Esophagus squamous epithelium (tissue), 5 donors: ENCODE results near the gene GNB1L. TPM values are rescaled to one million over a fixed set of nuclear protein-coding genes. Genes with fewer than 3 reads are reported as not detected.

Experiments used
- DNase-seq: peaks from one replicate; lab custom pipeline; 2025; lab: John Stamatoyannopoulos, UW
- H3K27ac ChIP-seq, 4 donors: fragments of 200-600 bp; sonication (generic); one replicate each; pipeline ENCODE4 v1.5.1; 2016 to 2019; ENCODE audit warnings: mild to moderate bottlenecking in 1 of 4
- H3K27me3 ChIP-seq, 4 donors: fragments of 200-600 bp; sonication (generic); 1 replicate in 3 of 4; 2 replicates in 1 of 4; pipeline versions ENCODE4 v1.5.1 to v1.6.0; 2017 to 2021; ENCODE audit warnings: antibody characterized with exemption in 1 of 4
- H3K36me3 ChIP-seq, 3 donors: fragments of 200-600 bp; sonication (generic); one replicate each; pipeline ENCODE4 v1.5.1; 2016 to 2019
- H3K4me1 ChIP-seq, 3 donors: fragments of 200-600 bp; sonication (generic); one replicate each; pipeline ENCODE4 v1.5.1; 2017 to 2019
- H3K4me3 ChIP-seq, 4 donors: fragments of 200-600 bp; sonication (generic); 1 replicate in 3 of 4; 2 replicates in 1 of 4; pipeline ENCODE4 v1.5.1; 2016 to 2019; ENCODE audit warnings: mild to moderate bottlenecking in 2 of 4, moderate library complexity in 1 of 4
- H3K9me3 ChIP-seq, 3 donors: fragments of 200-600 bp; sonication (generic); one replicate each; pipeline ENCODE4 v1.5.1; 2016 to 2019
- POLR2A ChIP-seq, 4 donors: fragments of 450-650 bp; IDR thresholded peaks; one replicate each; pipeline ENCODE4 v1.6.1; 2017; ENCODE audit warnings: antibody characterized with exemption in 4 of 4, mild to moderate bottlenecking in 4 of 4, moderate library complexity in 3 of 4
- WGBS, 2 donors: methylation state at CpG; one replicate each; pipeline ENCODE4 v1.1.5; 2018; 5-methylcytosine and 5-hydroxymethylcytosine counted together
- intact Hi-C: fragments of 100-400 bp; cut with DNase I; formaldehyde crosslinking; loops from one replicate; pipeline ENCODE4 v1.15.0; 2022
- total RNA-seq, 4 donors: library from RNA; depleted of rRNA; stranded (reverse); fragments of >200 nt; gene quantifications; one replicate each; pipeline ENCODE4 v1.1.0, GENCODE V29; 2016
- TF ChIP-seq, protein P1 (sequence below), 6 experiments: fragments of 450-650 bp in 4 of 6; fragments of 200-600 bp in 2 of 6; sonication (generic) in 2 of 6; IDR thresholded peaks; one replicate each; pipeline ENCODE4 v1.5.1; 2016 to 2019; ENCODE audit warnings: antibody characterized with exemption in 6 of 6, mild to moderate bottlenecking in 4 of 6, moderate library complexity in 4 of 6
- donor health status: DM: yes; HTN: yes; CAD: no.

The GNB1L gene
- total RNA-seq, 4 donors from 2014 or later: 5.7 to 8.5 (median 6.4) TPM

DNA sequence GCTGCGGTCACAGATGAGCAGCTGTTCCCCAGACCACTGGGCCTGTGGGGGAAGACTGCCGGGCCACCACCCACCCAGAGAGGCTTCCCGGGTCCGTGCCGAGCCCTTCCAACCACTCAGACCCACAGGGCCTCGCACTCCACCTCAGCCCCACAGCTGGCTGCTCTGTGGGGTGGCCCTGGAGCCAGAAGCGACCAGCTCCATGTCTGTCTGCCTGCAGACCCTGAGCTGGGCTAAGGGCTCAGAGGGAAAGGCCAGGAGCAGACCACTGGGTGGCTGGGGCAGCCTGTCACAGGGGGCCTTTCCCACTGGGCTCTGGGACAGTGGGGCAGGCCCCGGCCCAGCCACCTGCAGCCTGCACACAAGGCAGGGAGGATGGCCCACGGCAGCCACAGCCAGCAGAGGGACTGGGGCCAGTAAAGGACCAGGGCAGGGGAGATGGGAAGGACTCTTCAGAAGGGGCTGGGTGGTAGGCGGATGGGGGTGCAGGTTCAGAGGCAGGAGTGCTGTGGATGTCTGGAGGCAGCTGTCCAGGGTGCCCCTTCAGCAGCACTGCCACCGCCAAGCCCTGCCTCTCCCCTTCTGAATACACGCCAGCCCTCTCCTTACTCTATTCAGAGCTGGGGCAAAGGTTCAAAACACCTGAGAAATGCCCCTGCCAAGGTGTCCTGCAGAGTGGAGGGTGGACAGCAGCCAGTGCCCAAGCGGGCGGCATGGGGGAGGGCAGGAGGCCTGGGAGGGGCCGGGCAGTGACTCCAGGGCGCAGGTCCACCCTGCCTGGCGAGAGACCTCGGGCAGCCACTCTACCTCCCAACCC is 32.2 kb downstream of the GNB1L start:
- no peak for DNase-seq
- TF ChIP-seq, protein P1, sequence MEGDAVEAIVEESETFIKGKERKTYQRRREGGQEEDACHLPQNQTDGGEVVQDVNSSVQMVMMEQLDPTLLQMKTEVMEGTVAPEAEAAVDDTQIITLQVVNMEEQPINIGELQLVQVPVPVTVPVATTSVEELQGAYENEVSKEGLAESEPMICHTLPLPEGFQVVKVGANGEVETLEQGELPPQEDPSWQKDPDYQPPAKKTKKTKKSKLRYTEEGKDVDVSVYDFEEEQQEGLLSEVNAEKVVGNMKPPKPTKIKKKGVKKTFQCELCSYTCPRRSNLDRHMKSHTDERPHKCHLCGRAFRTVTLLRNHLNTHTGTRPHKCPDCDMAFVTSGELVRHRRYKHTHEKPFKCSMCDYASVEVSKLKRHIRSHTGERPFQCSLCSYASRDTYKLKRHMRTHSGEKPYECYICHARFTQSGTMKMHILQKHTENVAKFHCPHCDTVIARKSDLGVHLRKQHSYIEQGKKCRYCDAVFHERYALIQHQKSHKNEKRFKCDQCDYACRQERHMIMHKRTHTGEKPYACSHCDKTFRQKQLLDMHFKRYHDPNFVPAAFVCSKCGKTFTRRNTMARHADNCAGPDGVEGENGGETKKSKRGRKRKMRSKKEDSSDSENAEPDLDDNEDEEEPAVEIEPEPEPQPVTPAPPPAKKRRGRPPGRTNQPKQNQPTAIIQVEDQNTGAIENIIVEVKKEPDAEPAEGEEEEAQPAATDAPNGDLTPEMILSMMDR (IDR thresholded peaks at IDR 0.05): no peak
- no peak for TF ChIP-seq POLR2A (IDR thresholded peaks at IDR 0.05)
- intact Hi-C loops: no loop called here
- H3K4me3 ChIP-seq: no peak overlapping the region
- no peaks in the 10 kb centered on the region for H3K27me3 ChIP-seq
- no peaks in the 10 kb centered on the region for H3K9me3 ChIP-seq
- H3K36me3 ChIP-seq: peaks cover 0 to 10% (median 0%) of the 10 kb centered on the region in 3 donors
- peaks cover 0 to 34% (median 13%) of the 10 kb centered on the region in 3 donors for H3K4me1 ChIP-seq
- H3K27ac ChIP-seq: no peak overlapping the region
- 93 to 100% methylated on average over 3 to 6 of the region's 18 CpGs for WGBS, 2 donors

DNA sequence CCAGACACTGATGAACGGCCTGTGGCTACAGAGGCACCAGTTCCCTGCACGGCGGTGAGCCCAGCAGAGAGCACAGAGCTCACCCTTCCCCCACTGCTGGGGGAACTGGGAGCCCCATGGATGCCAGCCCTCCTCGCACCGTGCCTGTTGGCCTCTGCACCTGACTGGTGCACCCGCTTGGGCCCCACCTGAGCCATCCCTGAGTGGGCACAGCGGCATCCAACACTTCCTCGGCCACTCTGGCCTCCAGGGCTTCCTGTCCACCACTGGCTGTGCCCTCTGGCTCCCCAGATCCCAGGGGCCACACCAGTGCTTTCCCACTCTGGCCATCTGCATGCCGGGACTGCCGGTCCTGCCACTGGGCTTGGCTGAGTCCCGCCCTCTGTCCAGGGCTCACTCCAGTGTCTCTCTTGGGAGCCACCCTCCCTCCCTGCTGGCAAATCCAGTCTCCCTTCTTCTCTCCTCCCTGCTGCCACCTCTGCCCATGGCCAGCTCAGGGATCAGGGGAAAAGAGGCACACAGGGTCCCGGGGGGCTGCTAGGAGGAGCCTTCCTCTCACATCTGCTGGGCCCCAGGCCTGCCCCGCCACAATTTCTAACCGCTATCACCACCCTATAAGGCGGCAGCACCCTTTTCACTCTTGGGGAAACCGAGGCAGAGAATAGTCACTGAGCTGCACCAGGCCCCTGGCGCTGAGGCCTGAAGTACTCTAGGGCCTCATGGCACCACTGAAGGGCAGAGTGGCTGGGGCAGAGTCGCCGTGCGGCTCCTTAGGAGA is 33.0 kb downstream of the GNB1L start:
- Histone ChIP-seq H3K4me1 (peaks cover 0 to 27% (median 13%) of the 10 kb centered on the region in 3 donors), H3K36me3 (peaks cover 0 to 10% (median 0%) of the 10 kb centered on the region in 3 donors), H3K27me3 (no peaks in the 10 kb centered on the region), H3K4me3 (no peak overlapping the region), H3K27ac (no peak overlapping the region), H3K9me3 (no peaks in the 10 kb centered on the region)
- 90 to 95% methylated on average over 2 to 8 of the region's 20 CpGs for WGBS, 2 donors
- TF ChIP-seq, protein P1 (IDR thresholded peaks at IDR 0.05): no peak
- TF ChIP-seq POLR2A (IDR thresholded peaks at IDR 0.05): no peak
- no peak for DNase-seq
- intact Hi-C loops: no loop called here

DNA sequence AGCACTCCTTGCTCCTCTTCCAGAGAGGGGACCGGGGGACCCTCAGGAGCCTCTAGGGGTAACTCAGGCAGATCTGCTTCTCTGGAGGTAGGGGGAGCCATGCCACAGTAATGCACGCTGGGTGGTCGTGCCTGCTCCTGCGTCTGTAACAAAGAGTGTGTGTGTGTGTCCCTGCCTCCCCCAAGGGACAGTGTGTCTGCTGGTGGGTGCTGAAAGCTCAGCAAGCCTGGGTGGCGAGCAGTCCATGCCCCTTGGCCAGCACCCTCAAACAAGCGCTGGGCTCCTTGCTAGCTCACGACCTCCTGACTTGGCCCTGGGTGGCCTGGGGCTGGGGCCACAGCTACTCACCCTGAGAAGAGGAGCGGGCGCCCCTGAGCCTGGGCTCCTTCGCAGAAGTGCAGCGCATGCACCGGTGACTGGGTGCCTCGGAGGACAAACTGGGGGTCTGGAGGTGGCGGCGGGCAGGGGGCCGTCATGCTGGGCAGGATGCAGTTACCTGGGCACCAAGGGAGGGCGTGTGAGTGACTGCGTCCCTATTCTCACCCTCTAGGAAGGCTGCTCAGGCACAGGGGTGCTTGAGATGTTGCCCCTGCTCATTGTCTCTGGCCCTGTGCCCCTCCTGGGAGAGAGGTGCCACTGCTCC is 33.7 kb downstream of the GNB1L start:
- H3K27me3 ChIP-seq: no peaks in the 10 kb centered on the region
- intact Hi-C loops: no loop called here
- no peak for DNase-seq

DNA sequence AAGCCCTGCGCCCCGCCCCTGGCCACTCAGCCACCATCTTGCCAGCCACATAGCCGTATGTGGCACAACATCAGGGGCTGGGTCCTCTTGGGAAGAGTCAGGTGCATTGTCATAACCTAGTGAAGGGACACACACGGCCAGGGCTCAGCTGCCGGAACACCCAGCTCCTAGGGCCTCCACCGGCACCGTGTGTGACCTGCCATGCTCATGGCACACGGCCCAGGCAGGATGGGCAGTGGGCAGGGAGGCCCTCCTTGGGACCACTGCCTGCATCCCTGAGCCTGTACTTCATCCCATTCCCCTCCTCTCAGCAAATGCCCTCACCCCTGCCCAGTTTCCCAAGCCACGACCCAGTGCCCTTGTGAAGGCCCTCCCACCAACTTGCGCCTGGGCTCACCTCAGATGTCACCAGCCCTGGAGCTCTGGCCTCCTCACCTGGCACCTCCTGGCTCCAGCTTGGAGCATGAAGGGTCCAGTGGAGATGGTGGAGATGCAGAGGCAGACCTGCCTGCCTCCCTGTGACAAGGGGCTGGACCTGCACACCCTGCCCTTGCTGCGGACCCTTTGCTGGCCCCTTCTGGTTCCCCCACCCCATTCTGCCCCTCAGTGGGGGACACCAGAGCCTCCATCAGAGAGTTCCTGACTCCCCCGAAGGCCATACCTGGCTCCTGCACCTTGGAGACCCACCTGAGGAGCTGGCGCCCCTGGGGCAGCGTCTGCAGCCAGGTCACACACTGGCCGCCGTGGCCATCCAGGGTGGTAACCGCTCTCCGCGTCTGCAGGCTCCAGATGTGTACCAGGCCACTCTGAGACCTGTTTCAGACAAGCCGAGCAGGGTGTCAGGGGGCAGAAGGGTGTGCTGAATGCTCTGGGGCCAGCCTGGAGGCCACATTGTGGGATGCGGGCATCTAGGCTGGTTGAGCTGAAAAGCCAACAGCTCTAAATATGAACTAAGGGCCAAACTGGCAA is 34.5 kb downstream of the GNB1L start:
- Histone ChIP-seq H3K27me3 (no peaks in the 10 kb centered on the region), H3K36me3 (peaks cover 0 to 10% (median 0%) of the 10 kb centered on the region in 3 donors), H3K9me3 (no peaks in the 10 kb centered on the region), H3K4me3 (no peak overlapping the region), H3K27ac (no peak overlapping the region), H3K4me1 (peaks cover 0 to 31% (median 13%) of the 10 kb centered on the region in 3 donors)
- intact Hi-C loops: no loop called here
- WGBS, 2 donors: 83 to 95% methylated on average over 1 to 13 of the region's 21 CpGs
- no peak for TF ChIP-seq POLR2A (IDR thresholded peaks at IDR 0.05)
- TF ChIP-seq, protein P1 (IDR thresholded peaks at IDR 0.05): no peak
- DNase-seq: no peak

More for the DNA sequence above, 33.7 kb downstream of the GNB1L start:
- peaks cover 0 to 24% (median 13%) of the 10 kb centered on the region in 3 donors for H3K4me1 ChIP-seq
- WGBS, 2 donors: 90% methylated on average over 8 of the region's 18 CpGs; no CpG with 5 or more reads in 1 of the 2 donors
- H3K27ac ChIP-seq: no peak overlapping the region
- no peaks in the 10 kb centered on the region for H3K9me3 ChIP-seq
- no peak overlapping the region for H3K4me3 ChIP-seq
- peaks cover 0 to 10% (median 0%) of the 10 kb centered on the region in 3 donors for H3K36me3 ChIP-seq
- no peak for TF ChIP-seq POLR2A (IDR thresholded peaks at IDR 0.05)
